ENCODE data around the gene SKI.
A peak's percentile ranks its signal among the peaks of the same experiment; 100 is the strongest.

SKI gene

GRCh38 chr1:2232255-2232915 is 4.3 kb downstream of the SKI start:
- no peaks in the 10 kb centered on the region for H3K27me3 ChIP-seq (ENCODE audit: control insufficient read depth in 1 of 2, insufficient read depth in 2 of 2, low read length in 2 of 2)
- H3K9me3 ChIP-seq (ENCODE audit: control insufficient read depth in 2 of 2, low read length in 2 of 2): no peaks in the 10 kb centered on the region

DNA sequence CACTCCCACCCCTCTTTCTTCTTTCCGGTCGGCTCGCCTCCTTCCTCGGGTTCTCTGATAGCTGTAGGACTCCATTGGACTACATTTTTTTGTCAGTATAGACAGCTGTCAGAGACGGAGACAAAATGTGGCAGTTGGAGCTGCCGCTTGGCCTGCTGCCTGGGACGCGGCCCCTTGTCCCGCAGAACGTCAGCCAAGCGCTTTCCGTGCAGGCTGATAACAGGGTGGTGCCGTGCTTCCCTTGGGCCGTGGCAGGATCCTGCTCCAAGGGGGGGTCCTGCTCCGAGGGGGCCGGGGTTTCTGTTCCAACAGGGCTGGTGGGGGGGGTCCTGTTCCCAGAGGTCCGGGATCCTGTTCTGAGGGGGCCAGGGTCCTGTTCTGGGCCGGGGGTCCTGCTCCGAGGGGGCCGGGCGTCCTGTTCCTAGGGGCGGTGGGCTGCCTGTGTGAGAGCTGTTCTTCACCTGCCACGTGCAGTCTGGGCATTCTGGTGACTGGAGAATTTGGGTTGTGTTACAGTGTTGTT is 4.9 kb downstream of the SKI start:
- Histone ChIP-seq H3K4me3 (ENCODE audit: low read length in 2 of 2) (peak overlapping the region; percentile 81 to 86), H3K27me3 (ENCODE audit: control insufficient read depth in 1 of 2, insufficient read depth in 2 of 2, low read length in 2 of 2) (no peaks in the 10 kb centered on the region), H3K4me1 (ENCODE audit: control insufficient read depth, insufficient read depth, low read length) (peaks cover 85% of the 10 kb centered on the region), H3K36me3 (ENCODE audit: control insufficient read depth in 2 of 2, insufficient read depth in 2 of 2, low read length in 2 of 2) (no peaks in the 10 kb centered on the region), H3K27ac (ENCODE audit: low read length) (peak overlapping the region; percentile 87), H3K9ac (ENCODE audit: low read length in 2 of 2) (peak overlapping the region; percentile 42 to 80), H3K9me3 (ENCODE audit: control insufficient read depth in 2 of 2, low read length in 2 of 2) (no peaks in the 10 kb centered on the region)

More at GRCh38 chr1:2232255-2232915, 4.3 kb downstream of the SKI start:
- Histone ChIP-seq H3K9ac (ENCODE audit: low read length in 2 of 2) (peak overlapping the region; percentile 42 to 80), H3K4me1 (ENCODE audit: control insufficient read depth, insufficient read depth, low read length) (peaks cover 79% of the 10 kb centered on the region), H3K36me3 (ENCODE audit: control insufficient read depth in 2 of 2, insufficient read depth in 2 of 2, low read length in 2 of 2) (no peaks in the 10 kb centered on the region), H3K27ac (ENCODE audit: low read length) (peak overlapping the region; percentile 87), H3K4me3 (ENCODE audit: low read length in 2 of 2) (peak overlapping the region; percentile 81 to 86)

DNA sequence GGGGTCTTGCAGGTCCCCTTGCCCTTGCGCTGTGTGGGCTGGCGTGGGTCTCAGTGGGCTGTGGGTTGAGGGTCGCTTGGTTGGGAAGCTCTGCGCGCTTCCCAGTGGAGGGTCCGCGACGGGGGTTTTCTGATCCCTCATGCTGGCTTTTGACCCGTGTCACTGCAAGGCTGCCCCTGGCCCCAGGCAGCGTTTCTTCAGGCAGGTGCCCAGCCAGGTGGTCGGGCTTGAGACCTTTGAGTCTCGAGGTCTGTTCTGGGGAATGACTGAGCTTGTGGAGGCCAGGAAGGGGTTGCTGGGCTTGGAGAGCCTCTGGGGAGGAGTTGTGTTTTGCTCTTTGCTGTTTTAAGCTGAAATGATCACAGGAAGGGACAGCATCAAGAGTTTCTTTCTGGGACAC is 5.3 kb downstream of the SKI start:
- peak overlapping the region; percentile 55 to 63 for H3K9ac ChIP-seq (ENCODE audit: low read length in 2 of 2)
- no peaks in the 10 kb centered on the region for H3K27me3 ChIP-seq (ENCODE audit: control insufficient read depth in 1 of 2, insufficient read depth in 2 of 2, low read length in 2 of 2)
- H3K4me1 ChIP-seq (ENCODE audit: control insufficient read depth, insufficient read depth, low read length): peaks cover 90% of the 10 kb centered on the region
- H3K9me3 ChIP-seq (ENCODE audit: control insufficient read depth in 2 of 2, low read length in 2 of 2): no peaks in the 10 kb centered on the region
- H3K36me3 ChIP-seq (ENCODE audit: control insufficient read depth in 2 of 2, insufficient read depth in 2 of 2, low read length in 2 of 2): no peaks in the 10 kb centered on the region
- H3K27ac ChIP-seq (ENCODE audit: low read length): peak overlapping the region; percentile 87
- H3K4me3 ChIP-seq (ENCODE audit: low read length in 2 of 2): peak overlapping the region; percentile 48 to 72

DNA sequence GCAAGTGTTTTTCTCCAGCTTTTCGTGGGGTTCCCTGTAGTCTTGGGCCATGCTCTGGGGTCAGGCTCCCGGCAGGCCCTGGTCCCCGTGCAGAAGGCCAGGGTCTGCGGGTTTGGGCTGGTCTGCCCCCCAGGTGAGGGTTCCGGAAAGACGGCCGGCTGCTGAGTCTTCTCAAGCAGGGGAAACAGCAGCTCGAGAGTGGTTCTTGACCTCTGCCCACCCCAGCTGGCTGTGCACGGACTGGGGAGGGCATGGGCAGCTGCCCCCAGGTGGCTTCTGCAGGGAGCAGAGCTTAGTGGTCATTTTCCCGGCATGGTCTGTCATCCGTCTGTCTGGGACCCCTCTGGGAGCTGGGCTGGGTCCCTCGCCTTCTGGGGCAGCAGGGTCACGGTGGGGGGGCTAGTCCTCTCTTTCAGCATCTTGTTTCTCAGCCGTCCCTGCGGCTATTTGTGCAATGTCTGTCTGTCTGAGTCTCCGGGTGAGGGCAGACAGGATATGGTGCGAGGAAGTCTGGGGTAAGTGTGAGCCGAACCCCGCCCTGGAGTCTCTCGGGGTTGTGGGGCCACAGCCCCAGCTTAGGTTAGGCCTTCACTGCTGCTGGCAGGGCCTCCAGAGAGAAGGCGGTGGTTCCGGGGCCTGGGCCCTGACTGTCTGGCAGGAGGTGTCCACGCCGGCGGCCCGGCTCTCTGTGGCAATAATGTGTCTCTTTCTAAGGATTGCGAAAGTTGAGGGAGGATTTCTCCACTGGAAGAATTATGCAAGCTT is 6.1 kb downstream of the SKI start:
- Histone ChIP-seq H3K27ac (ENCODE audit: low read length) (peak overlapping the region; percentile 87), H3K4me1 (ENCODE audit: control insufficient read depth, insufficient read depth, low read length) (peaks cover 97% of the 10 kb centered on the region), H3K27me3 (ENCODE audit: control insufficient read depth in 1 of 2, insufficient read depth in 2 of 2, low read length in 2 of 2) (no peaks in the 10 kb centered on the region), H3K4me3 (ENCODE audit: low read length in 2 of 2) (peak overlapping the region; percentile 48 to 72), H3K9me3 (ENCODE audit: control insufficient read depth in 2 of 2, low read length in 2 of 2) (no peaks in the 10 kb centered on the region), H3K36me3 (ENCODE audit: control insufficient read depth in 2 of 2, insufficient read depth in 2 of 2, low read length in 2 of 2) (no peaks in the 10 kb centered on the region), H3K9ac (ENCODE audit: low read length in 2 of 2) (peak overlapping the region; percentile 55 to 63)

GRCh38 chr1:2234762-2235113 is 6.6 kb downstream of the SKI start:
- no peaks in the 10 kb centered on the region for H3K36me3 ChIP-seq (ENCODE audit: control insufficient read depth in 2 of 2, insufficient read depth in 2 of 2, low read length in 2 of 2)
- peak overlapping the region in 1 of 2 donors; percentile 63 for H3K9ac ChIP-seq (ENCODE audit: low read length in 2 of 2)
- peaks cover 98% of the 10 kb centered on the region for H3K4me1 ChIP-seq (ENCODE audit: control insufficient read depth, insufficient read depth, low read length)
- no peaks in the 10 kb centered on the region for H3K9me3 ChIP-seq (ENCODE audit: control insufficient read depth in 2 of 2, low read length in 2 of 2)
- H3K27ac ChIP-seq (ENCODE audit: low read length): peak overlapping the region; percentile 46
- peak overlapping the region in 1 of 2 donors; percentile 72 for H3K4me3 ChIP-seq (ENCODE audit: low read length in 2 of 2)
- H3K27me3 ChIP-seq (ENCODE audit: control insufficient read depth in 1 of 2, insufficient read depth in 2 of 2, low read length in 2 of 2): no peaks in the 10 kb centered on the region

DNA sequence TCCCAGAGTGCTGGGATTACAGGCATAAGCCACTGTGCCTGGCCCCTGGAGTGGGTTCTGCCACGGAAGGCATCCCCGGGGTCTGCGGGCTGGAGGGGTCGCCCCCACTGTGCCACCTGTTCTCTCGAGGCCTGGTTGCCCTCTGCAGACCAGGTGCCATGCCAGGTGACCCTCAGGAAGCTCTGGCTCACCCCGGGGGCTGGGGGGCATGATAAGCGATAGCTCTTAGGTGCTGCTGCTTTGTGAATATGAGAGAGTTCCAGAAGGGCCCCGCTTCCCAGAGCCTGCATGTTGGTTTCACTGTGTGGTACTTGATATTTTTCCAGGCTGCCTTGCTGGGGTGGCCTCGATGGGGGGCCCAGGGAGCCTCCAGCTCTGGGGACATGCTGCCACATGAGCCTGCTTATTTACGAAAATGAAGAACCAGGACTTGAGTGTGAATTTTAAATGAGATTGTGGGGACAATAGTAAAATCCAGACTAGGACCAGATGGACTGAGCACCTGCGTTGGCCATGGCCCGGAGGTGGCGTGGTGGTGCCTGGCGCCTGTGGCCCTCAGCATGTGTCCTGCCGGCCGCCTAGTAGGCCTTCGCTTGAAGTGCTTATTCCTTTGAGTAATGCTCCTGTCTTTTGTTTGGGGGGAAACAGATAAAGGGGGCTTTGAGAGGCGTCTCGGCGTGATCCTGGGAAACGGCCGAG is 7.3 kb downstream of the SKI start:
- Histone ChIP-seq H3K4me3 (ENCODE audit: low read length in 2 of 2) (peak overlapping the region in 1 of 2 donors; percentile 8), H3K4me1 (ENCODE audit: control insufficient read depth, insufficient read depth, low read length) (peaks cover 98% of the 10 kb centered on the region), H3K27ac (ENCODE audit: low read length) (peak overlapping the region; percentile 46), H3K27me3 (ENCODE audit: control insufficient read depth in 1 of 2, insufficient read depth in 2 of 2, low read length in 2 of 2) (no peaks in the 10 kb centered on the region), H3K9ac (ENCODE audit: low read length in 2 of 2) (no peak overlapping the region), H3K9me3 (ENCODE audit: control insufficient read depth in 2 of 2, low read length in 2 of 2) (no peaks in the 10 kb centered on the region), H3K36me3 (ENCODE audit: control insufficient read depth in 2 of 2, insufficient read depth in 2 of 2, low read length in 2 of 2) (no peaks in the 10 kb centered on the region)

- Histone ChIP-seq H3K4me1 (ENCODE audit: control insufficient read depth, insufficient read depth, low read length) (peaks cover 96% of the 10 kb centered on the region), H3K27ac (ENCODE audit: low read length) (peak overlapping the region; percentile 53), H3K36me3 (ENCODE audit: control insufficient read depth in 2 of 2, insufficient read depth in 2 of 2, low read length in 2 of 2) (no peaks in the 10 kb centered on the region), H3K9me3 (ENCODE audit: control insufficient read depth in 2 of 2, low read length in 2 of 2) (no peaks in the 10 kb centered on the region), H3K27me3 (ENCODE audit: control insufficient read depth in 1 of 2, insufficient read depth in 2 of 2, low read length in 2 of 2) (no peaks in the 10 kb centered on the region), H3K9ac (ENCODE audit: low read length in 2 of 2) (peak overlapping the region in 1 of 2 donors; percentile 44), H3K4me3 (ENCODE audit: low read length in 2 of 2) (peak overlapping the region; percentile 19 to 61)
These were observed 8.9 kb downstream of the SKI start for GRCh38 chr1:2236695-2237677.

DNA sequence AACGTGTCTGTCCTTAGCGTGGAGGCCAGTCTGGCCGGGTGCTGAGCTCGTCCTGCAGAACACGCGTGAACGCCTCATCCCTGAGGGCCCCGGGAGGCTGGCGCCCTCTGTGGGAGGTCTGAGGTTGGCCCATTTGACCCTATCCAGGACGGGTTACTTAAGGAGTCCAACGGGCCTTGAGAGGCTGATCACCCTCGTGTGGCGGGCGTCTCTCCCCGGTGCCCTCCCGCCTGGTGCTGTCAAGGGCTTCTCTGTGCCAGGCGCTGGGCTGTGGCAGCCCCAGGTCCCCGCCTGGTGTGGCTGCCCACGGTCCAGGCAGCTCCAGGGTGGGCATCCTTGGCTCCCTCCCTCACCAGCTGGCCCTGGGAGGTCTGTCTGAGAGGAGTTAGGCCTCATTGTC is 9.7 kb downstream of the SKI start:
- H3K9ac ChIP-seq (ENCODE audit: low read length in 2 of 2): peak overlapping the region in 1 of 2 donors; percentile 41
- no peaks in the 10 kb centered on the region for H3K27me3 ChIP-seq (ENCODE audit: control insufficient read depth in 1 of 2, insufficient read depth in 2 of 2, low read length in 2 of 2)
- peak overlapping the region in 1 of 2 donors; percentile 61 for H3K4me3 ChIP-seq (ENCODE audit: low read length in 2 of 2)

GRCh38 chr1:2238361-2239012 is 10.4 kb downstream of the SKI start:
- Histone ChIP-seq H3K4me1 (ENCODE audit: control insufficient read depth, insufficient read depth, low read length) (peaks cover 92% of the 10 kb centered on the region), H3K9ac (ENCODE audit: low read length in 2 of 2) (peak overlapping the region; percentile 21 to 41)

More for the DNA sequence above, 9.7 kb downstream of the SKI start:
- no peaks in the 10 kb centered on the region for H3K9me3 ChIP-seq (ENCODE audit: control insufficient read depth in 2 of 2, low read length in 2 of 2)
- peak overlapping the region; percentile 53 for H3K27ac ChIP-seq (ENCODE audit: low read length)
- H3K4me1 ChIP-seq (ENCODE audit: control insufficient read depth, insufficient read depth, low read length): peaks cover 93% of the 10 kb centered on the region
- H3K36me3 ChIP-seq (ENCODE audit: control insufficient read depth in 2 of 2, insufficient read depth in 2 of 2, low read length in 2 of 2): no peaks in the 10 kb centered on the region

More at GRCh38 chr1:2238361-2239012, 10.4 kb downstream of the SKI start:
- peak overlapping the region; percentile 53 for H3K27ac ChIP-seq (ENCODE audit: low read length)
- H3K27me3 ChIP-seq (ENCODE audit: control insufficient read depth in 1 of 2, insufficient read depth in 2 of 2, low read length in 2 of 2): no peaks in the 10 kb centered on the region
- peak overlapping the region; percentile 43 to 61 for H3K4me3 ChIP-seq (ENCODE audit: low read length in 2 of 2)
- peaks cover 0 to 4% of the 10 kb centered on the region in 2 donors for H3K36me3 ChIP-seq (ENCODE audit: control insufficient read depth in 2 of 2, insufficient read depth in 2 of 2, low read length in 2 of 2)
- H3K9me3 ChIP-seq (ENCODE audit: control insufficient read depth in 2 of 2, low read length in 2 of 2): no peaks in the 10 kb centered on the region
